ENCODE data around the gene CAMTA1. TPM values are rescaled to one million over a fixed set of nuclear protein-coding genes. Genes with fewer than 3 reads are reported as not detected.

Gene CAMTA1
- polyA plus RNA-seq, 1 donor from 2014 or later = 162 TPM

- no peaks in the 10 kb centered on the region for H4K20me1 ChIP-seq (ENCODE audit: insufficient read depth)
- H2AFZ ChIP-seq (ENCODE audit: low read depth, low read length) = no peak overlapping the region
- H3K27me3 ChIP-seq (ENCODE audit: insufficient read depth, low read depth, low read length) = no peaks in the 10 kb centered on the region
- no peak overlapping the region for H3K9ac ChIP-seq (ENCODE audit: low read length)
- no peaks in the 10 kb centered on the region for H3F3A ChIP-seq (ENCODE audit: insufficient read depth, low read length, poor library complexity, severe bottlenecking)
- H3K4me2 ChIP-seq (ENCODE audit: low read length) = no peak overlapping the region
- H3K79me2 ChIP-seq (replicated peaks; ENCODE audit: insufficient read depth, low read length) = no peaks in the 10 kb centered on the region
- no peaks in the 10 kb centered on the region for H3K9me2 ChIP-seq (ENCODE audit: insufficient read depth, low read length)
- no peaks in the 10 kb centered on the region for H3K36me3 ChIP-seq (ENCODE audit: insufficient read depth, low read length)
- H3K27ac ChIP-seq (ENCODE audit: low read length) = no peak overlapping the region
- H3K9me3 ChIP-seq (ENCODE audit: low read length) = no peaks in the 10 kb centered on the region
- H3K4me3 ChIP-seq (ENCODE audit: low read length) = no peak overlapping the region
- TF ChIP-seq EP300 (conservative IDR thresholded peaks at IDR 0.05; ENCODE audit: poor library complexity, severe bottlenecking) (no peak), EZH2 (IDR thresholded peaks at IDR 0.05; ENCODE audit: borderline replicate concordance, insufficient read depth, low read length, poor library complexity, severe bottlenecking) (no peak), SMC3 (conservative IDR thresholded peaks at IDR 0.05; ENCODE audit: poor library complexity) (no peak), POLR2AphosphoS5 (IDR thresholded peaks at IDR 0.05) (no peak), MXI1 (conservative IDR thresholded peaks at IDR 0.05; ENCODE audit: poor library complexity, severe bottlenecking) (no peak), RAD21 (conservative IDR thresholded peaks at IDR 0.05) (no peak), REST (IDR thresholded peaks at IDR 0.05; ENCODE audit: borderline replicate concordance) (no peak), CTCF (IDR thresholded peaks at IDR 0.05; ENCODE audit: poor library complexity, severe bottlenecking) (no peak), TAF1 (IDR thresholded peaks at IDR 0.05; ENCODE audit: low read depth) (no peak)
Observed at GRCh38 chr1:7610106-7610731, 825.0 kb downstream of the CAMTA1 start.

- H4K20me1 ChIP-seq (ENCODE audit: insufficient read depth) = no peaks in the 10 kb centered on the region
- H3K4me3 ChIP-seq (ENCODE audit: low read length) = no peak overlapping the region
- no peaks in the 10 kb centered on the region for H3F3A ChIP-seq (ENCODE audit: insufficient read depth, low read length, poor library complexity, severe bottlenecking)
- H3K9ac ChIP-seq (ENCODE audit: low read length) = no peak overlapping the region
- no peaks in the 10 kb centered on the region for H3K79me2 ChIP-seq (replicated peaks; ENCODE audit: insufficient read depth, low read length)
- H3K9me2 ChIP-seq (ENCODE audit: insufficient read depth, low read length) = no peaks in the 10 kb centered on the region
- H3K27ac ChIP-seq (ENCODE audit: low read length) = no peak overlapping the region
- no peaks in the 10 kb centered on the region for H3K9me3 ChIP-seq (ENCODE audit: low read length)
- no peaks in the 10 kb centered on the region for H3K27me3 ChIP-seq (ENCODE audit: insufficient read depth, low read depth, low read length)
- no peaks in the 10 kb centered on the region for H3K36me3 ChIP-seq (ENCODE audit: insufficient read depth, low read length)
- TF ChIP-seq SMC3 (conservative IDR thresholded peaks at IDR 0.05; ENCODE audit: poor library complexity) = no peak
- no peak overlapping the region for H3K4me2 ChIP-seq (ENCODE audit: low read length)
- no peak overlapping the region for H2AFZ ChIP-seq (ENCODE audit: low read depth, low read length)
Observed at GRCh38 chr1:7610936-7611335, 825.7 kb downstream of the CAMTA1 start.

All from neural cell (in vitro differentiated cells).